ENCODE results near the gene MED15.
"Not testable (repeated sequence)": the region's sequence is repeated elsewhere in the genome, so short reads cannot be mapped to it uniquely, and the experiment has no call there.

DNA sequence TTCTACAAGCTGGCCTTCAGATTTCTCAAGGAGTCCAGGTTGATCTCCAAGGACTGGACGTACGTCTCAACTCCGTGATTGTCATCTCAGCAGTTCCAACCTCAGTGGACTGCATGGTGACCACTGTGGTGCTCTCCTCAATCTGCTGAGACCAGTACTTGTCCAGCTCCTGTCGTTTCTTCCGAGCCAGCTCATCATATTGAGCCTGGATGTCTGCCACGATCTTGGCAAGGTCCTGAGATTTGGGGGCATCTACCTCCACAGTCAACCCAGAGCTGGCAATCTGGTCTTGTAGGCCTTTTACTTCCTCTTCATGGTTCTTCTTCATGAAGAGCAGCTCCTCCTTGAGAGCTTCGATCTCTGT is 24.3 kb upstream of the MED15 start:
- TF ChIP-seq, protein P1, sequence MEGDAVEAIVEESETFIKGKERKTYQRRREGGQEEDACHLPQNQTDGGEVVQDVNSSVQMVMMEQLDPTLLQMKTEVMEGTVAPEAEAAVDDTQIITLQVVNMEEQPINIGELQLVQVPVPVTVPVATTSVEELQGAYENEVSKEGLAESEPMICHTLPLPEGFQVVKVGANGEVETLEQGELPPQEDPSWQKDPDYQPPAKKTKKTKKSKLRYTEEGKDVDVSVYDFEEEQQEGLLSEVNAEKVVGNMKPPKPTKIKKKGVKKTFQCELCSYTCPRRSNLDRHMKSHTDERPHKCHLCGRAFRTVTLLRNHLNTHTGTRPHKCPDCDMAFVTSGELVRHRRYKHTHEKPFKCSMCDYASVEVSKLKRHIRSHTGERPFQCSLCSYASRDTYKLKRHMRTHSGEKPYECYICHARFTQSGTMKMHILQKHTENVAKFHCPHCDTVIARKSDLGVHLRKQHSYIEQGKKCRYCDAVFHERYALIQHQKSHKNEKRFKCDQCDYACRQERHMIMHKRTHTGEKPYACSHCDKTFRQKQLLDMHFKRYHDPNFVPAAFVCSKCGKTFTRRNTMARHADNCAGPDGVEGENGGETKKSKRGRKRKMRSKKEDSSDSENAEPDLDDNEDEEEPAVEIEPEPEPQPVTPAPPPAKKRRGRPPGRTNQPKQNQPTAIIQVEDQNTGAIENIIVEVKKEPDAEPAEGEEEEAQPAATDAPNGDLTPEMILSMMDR (IDR thresholded peaks at IDR 0.05) = not testable (repeated sequence)
- not testable (repeated sequence) for TF ChIP-seq POLR2A (IDR thresholded peaks at IDR 0.05)

All from uterus (tissue), 2 donors.